COLO668 (cell line): ENCODE data around the gene CLCN2.

ENCODE experiments used
- DNase-seq: peaks from one replicate; lab custom pipeline; 2025; ENCODE audit not compliant: unreplicated experiment; lab: John Stamatoyannopoulos, UW

Gene CLCN2

DNA sequence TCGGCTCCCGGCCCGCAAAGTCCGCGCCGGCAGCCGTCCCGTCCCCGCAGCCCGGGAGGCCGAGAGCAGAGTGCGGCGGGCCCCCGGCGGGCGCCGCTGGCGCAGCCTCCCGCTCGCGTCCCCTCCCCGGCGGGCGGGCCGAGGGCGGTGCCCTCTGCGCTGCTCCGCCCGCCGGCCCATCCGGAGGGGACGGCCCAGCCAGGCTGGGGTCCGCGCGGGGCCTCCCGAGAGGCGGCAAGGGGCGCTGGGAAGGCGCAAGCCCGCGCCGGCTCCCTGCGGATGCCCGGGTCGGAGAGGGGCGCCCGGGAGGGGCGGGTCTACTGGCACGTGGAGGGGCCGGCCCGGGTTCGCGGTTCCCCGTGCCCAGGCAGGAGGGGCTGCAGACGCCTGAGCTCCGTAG lies at the start of gene CLCN2, which contains the start of gene POLR2H:
TSS of gene CLCN2 (minus strand) at position 74 of the 400 bp plus-strand sequence. CDS start 126 bp downstream, outside the sequence.
TSS of gene POLR2H (plus strand) at position 179 of the 400 bp plus-strand sequence. CDS start 1,783 bp downstream, outside the sequence.
- peak; percentile 50 for DNase-seq

DNA sequence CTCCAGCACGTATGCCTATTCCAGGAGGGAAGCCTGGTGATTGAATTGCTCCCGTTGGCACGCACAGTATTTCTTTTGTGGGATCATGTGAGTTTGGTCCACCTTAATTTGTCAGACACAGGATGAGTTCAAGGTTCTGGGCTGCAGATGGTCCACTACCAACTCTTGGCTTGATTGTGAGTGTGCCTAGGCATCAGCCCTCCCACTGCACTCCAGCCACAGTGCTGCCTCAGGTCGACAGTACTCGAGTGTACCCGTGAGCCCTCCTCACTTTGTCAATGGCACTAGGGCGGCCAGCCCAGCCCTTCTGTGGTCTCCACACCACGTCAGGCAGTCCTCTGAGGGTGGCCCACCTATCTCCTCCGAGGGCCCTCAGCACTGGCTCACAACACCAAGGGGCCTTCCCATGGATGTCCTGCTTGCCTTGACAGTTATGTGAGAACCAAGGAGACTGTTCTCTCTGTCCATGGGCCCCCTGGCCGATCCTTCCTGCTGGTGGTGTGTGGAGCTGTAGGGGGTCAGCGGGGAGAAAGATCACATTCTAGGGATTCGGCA lies 48.6 kb upstream of the CLCN2 start:
- DNase-seq = no peak

DNA sequence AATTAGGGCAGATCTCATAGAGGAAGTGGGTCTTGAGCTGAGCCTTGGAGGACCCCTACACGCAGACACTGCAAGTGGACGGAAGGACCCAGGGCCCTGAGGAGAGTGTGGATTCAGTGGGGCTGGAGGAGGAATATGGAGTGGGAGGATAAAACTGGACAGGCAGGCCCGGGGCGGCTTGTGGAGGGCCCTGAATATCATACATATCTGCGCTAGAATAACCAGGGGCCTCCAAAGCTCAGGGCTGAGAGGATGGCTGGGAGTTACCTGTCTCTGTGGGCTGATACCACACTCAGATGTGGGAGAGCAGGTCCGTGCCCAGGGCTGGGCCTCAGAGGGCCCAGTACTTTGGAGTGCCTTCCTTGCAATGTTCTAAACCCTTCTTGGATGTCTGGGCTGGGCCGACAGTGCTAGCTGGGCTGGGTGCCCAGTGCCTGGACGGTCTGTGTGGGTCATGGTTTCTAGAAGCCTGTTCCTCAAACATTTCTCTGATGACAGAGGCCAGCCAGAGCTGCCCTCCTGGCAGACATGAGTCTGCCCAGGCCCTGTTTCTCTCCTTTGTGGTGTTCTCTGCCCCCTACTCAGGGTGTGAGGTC lies 48.0 kb upstream of the CLCN2 start:
- no peak for DNase-seq

DNA sequence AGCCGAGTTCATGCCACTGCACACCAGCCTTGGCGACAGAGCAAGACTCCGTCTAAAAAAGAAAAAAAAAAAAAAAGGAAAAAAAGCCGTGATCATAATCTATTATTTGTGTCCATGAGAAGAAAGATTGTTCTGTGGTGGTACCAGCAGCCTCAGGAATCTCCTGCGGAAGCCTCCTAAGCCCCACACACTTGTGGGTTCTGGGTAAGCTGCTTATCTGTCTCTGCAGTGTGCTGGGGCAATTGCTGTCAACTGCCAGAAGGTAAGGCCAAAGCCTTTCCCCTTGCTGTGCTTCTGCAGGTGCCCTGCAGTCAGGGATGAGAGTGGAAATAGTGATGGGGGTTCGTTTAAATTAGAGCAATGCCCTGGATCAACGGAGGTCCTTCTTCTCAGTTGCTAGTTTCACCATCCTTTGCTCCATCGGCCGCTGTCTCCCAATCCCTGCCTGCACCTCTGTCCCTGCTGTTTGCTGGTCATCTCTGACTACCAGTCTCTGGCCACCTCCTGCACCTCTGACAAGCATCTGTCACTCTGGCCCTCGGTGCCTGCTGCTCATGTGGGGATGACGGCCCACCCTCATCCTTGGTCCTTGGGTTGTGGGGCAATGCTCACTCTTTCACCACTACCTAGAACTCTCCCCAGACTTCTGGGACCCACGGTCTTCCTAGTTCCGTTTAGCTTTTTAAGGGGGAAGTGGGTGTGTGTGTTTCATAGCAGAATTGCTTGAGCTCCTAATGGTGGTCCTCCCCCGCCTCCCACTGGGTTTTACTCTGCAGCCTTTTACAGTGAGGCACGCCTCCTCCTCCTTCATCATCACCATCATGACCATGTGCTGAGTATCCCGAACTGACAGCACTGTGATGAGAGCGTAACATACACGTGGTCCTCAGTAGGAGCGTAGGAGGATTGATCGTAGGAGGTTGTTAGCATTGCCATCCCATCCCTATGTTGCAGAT lies 43.9 kb upstream of the CLCN2 start:
- no peak for DNase-seq

DNA sequence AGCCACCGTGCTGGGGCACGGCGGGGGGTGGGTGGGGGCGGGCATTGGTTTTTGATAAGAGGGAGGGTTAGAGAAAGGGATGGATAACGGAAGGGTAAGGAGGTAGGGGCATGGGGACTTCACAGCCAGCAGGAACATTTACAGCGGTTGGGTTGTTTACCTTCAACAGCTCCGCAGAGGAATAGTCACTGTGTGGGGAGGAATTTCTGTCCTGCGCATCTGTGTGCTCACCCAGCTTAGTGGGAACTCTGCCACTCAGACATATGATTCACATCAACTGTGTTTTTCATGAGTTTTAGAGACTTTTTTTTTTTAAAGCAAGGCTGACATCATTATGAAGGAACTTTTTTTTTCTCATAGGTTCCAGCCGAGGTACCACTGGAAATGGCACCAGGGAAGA lies 38.0 kb upstream of the CLCN2 start:
- DNase-seq = no peak

DNA sequence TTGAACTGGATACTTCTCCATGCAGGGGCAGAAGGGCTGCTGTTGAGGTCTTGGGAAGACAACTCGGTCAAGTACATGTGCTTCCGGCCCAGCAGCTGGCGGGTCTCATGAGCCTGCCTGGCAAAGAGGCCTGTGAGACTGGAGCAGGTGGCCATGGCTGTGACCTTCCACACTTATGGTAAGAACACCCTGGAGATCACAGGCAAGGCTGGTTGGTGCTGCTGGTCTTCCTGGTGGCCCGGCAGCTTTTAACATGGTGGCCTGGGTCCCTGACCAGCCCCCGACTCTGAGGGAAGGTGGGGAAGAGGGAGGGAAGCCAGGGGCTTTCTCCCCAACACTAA lies 33.9 kb upstream of the CLCN2 start:
- no peak for DNase-seq

DNA sequence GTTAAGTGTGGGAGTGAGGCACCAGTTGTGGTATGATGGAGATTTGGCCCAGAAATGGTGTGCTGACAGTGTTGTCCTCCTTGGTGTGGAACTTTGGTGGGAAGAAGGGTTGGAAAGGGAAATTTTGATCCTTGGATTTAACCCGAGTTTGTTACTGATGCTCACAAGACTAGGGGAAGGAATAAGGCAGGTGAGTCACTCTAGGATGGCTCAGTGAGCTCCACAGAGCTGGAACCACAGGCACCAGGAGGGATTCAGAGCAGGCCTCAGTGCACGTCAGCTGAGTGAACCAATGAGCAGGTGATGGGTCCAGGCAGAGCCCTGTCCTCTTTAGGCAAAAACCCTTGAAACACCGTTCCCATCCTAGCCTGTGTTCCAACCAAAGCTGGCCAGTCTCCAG lies 29.9 kb upstream of the CLCN2 start:
- no peak for DNase-seq

DNA sequence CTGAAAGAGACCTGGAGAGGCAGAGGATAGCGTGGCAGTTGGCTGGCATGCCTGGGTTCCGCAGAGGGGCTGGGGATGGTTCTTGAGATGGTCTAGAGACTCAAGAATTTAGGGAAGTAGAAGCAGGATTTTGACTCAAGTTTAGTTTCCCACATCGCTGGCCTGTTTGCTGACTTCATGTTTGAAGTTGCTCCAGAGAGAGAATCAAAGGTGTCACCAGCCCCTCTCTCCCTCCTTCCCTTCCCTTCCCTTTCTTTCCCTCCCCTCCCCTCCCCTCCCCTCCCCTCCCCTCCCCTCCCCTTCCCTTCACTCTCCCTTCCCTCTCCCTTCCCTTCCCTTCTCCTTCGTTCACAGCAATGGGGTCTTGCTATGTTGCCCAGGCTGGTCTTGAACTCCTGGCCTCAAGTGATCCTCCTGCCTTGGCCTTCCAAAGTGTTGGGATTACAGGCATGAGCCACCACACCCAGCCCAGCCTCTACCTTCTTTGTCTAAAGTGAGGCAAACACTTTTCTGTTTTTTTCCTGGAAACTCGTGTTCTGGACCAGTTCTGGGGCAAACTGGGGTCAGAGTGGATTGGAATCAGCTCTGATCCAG lies 28.6 kb upstream of the CLCN2 start:
- no peak for DNase-seq

DNA sequence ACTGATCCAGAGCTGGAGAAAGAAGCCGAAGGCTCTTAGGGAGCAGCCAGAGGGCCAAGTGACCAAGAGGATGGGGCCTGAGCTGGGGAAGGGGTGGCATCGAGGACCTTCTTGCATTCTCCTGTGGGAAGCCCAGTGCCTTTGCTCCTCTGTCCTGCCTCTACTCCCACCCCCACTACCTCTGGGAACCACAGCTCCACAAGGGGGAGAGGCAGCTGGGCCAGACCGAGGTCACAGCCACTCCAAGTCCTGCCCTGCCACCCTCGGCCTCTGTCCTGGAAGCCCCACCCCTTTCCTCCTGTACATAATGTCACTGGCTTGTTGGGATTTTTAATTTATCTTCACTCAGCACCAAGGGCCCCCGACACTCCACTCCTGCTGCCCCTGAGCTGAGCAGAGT lies 28.0 kb upstream of the CLCN2 start:
- no peak for DNase-seq

DNA sequence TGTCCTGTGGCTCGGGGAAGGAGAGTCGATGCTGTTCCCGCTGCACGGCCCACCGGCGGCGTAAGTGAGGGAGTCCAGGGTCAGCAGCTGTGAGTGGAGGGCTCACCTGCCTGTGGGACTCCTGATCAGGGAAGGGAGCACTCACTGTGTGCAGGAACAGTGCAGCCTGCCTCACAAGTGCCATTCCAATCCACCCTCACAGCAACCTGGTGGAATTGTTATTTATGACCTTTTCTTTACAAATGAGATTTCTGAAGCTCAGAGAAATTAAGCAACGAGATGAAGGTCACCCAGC lies 27.5 kb upstream of the CLCN2 start:
- no peak for DNase-seq

DNA sequence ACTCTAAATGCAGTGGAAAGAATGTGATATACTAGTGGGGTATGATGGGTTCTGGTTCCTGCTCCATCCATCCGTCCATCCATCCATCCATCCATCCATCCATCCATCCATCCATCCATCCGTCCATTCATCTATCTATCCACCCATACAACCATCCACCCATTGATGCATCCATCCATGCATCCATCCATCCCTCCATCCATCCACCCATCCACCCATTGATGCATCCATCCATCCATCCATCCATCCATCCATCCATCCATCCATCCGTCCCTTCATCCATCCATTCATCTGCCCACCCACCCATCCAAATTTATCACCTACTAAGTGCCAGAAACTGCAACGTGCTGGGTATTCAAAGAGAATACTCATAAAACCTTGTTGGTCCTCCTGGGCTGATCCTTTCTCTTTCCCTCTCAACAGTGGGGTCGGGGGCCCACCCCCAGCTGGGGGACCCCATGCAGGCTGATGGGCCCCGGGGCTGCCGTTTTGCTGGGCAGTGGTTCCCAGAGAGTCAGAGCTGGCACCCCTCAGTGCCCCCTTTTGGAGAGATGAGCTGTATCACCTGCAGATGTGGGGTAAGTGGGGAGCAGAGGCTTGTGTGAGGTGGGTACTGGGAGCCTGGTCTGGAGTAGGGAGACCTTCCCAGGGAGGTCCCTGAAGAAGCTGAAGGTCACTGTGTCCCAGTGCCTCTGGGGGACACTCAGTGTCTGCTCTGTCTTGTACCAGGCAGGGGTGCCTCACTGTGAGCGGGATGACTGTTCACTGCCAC lies 26.9 kb upstream of the CLCN2 start:
- no peak for DNase-seq

DNA sequence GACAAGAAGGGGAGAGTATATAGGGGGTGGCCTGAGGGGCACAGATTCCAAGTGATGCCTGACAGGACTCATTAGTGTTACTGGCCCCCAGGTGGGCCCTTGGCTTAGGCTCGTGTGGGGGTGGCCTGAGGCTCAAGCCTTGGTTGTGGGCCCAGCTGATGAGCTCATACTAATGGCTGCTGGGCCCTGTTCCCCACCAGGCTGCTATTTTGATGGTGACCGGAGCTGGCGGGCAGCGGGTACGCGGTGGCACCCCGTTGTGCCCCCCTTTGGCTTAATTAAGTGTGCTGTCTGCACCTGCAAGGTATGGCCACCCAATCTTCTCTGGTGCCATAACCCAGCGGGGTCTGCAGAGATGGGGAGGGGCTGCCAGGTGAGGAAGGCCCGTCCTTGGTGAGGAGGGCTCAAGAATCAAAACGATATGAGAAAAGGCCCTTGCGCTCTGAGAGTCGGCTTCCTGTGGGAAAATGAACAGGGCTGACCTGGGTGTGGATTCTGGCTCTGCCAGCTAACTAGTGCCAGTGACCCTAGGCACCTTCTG lies 25.8 kb upstream of the CLCN2 start:
- DNase-seq = no peak

DNA sequence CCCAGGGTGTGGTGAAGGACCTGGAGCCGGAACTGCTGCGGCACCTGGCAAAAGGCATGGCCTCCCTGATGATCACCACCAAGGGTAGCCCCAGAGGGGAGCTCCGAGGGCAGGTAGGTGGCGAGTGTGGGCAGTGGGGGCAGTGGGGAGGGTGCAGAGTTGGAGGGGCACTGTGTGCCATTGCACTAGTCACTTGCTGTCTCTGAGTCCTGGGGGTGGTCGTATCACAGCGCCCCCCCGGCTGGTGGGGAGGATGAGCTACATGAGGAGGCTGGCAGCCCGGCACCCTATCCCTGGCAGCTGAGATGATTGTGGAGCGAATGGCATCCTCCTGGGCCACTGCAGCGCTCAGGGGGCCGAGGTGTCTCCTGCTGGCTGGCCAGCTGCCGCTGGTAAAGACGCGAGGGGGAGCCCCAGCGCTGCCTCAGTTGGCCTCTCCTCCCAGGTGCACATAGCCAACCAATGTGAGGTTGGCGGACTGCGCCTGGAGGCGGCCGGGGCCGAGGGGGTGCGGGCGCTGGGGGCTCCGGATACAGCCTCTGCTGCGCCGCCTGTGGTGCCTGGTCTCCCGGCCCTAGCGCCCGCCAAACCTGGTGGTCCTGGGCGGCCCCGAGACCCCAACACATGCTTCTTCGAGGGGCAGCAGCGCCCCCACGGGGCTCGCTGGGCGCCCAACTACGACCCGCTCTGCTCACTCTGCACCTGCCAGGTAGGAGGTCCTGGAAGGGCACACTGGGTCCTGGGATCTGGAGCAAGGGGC lies 24.8 kb upstream of the CLCN2 start:
- DNase-seq = no peak

DNA sequence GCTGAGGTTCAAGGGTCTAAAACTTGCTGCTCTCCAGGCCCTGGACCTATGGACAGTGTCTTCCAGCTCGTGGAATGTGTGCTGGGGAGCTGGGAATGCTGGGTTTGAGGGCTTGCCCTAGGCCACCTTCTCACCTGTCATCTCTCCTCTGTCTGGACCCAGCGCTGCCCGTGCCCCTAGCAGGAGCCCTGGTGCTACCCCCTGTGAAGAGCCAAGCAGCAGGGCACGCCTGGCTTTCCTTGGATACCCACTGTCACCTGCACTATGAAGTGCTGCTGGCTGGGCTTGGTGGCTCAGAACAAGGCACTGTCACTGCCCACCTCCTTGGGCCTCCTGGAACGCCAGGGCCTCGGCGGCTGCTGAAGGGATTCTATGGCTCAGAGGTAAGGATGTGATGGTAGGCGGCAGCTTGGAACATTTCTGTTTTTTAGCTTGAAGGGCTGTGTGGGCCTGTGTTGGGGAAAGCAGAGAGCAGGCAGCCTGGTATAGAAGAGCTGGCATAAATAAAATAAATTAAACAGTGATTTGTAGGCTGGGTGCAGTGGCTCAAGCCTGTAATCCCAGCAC lies 23.5 kb upstream of the CLCN2 start:
- no peak for DNase-seq

DNA sequence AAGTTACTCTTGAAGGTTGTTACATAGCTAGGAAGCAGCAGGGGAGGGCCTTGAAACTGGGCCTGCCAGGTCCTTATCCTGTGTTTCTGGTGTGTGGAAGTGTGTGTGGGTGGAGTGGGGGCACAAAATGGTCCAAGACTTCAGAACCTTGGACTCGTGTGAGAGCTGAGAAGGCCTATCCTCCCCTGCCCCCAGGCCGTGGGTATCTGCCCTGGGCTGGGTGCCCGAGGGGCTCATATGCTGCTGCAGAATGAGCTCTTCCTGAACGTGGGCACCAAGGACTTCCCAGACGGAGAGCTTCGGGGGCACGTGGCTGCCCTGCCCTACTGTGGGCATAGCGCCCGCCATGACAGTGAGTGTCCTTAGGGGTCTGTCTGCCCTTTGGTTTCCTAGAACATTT lies 22.9 kb upstream of the CLCN2 start:
- no peak for DNase-seq

DNA sequence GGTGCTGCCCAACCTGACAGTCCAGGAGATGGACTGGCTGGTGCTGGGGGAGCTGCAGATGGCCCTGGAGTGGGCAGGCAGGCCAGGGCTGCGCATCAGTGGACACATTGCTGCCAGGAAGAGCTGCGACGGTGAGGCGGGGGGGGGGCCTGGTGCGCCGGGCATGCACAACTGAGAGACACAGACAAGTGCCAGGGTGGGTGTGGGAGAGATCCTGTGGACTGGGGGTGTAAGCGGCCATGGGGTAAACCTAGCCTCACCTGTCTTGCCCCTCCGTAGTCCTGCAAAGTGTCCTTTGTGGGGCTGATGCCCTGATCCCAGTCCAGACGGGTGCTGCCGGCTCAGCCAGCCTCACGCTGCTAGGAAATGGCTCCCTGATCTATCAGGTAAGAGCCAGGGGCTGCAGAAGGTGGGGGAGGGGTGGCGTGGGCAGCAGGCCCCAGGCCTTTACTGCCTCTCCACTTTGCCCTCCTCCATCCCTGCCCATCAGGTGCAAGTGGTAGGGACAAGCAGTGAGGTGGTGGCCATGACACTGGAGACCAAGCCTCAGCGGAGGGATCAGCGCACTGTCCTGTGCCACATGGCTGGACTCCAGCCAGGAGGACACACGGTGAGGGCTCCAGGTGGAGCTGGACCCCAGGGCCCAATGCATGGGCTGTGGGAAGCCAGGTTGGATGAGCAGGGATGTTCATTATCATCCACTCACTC lies 21.8 kb upstream of the CLCN2 start:
- no peak for DNase-seq

DNA sequence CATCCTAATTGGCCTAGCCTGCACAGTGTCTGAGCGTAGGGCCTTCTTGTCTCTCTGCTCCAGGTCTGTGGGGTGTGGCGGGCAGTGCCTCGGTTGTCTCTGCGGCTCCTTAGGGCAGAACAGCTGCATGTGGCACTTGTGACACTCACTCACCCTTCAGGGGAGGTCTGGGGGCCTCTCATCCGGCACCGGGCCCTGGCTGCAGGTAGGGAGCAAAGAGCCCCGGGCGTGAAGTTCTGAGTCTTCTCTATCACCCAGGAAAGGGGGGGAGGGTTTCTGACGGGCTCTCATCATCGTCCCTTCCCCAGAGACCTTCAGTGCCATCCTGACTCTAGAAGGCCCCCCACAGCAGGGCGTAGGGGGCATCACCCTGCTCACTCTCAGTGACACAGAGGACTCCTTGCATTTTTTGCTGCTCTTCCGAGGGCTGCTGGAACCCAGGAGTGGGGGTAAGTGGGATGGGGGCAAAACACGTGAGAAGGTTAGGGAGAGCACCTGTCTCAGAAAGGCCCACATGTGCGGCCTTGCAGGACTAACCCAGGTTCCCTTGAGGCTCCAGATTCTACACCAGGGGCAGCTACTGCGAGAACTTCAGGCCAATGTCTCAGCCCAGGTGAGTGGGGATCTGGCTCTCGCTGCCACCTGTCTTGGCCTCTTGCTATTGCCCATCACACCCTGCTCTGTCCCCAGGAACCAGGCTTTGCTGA lies 21.1 kb upstream of the CLCN2 start:
- DNase-seq = no peak
